ENCODE data around the gene ALDH3A1. TPM values are rescaled to one million over a fixed set of nuclear protein-coding genes. Genes with fewer than 3 reads are reported as not detected.
A peak's percentile ranks its signal among the peaks of the same experiment; 100 is the strongest.

Gene ALDH3A1
- total and polyA plus RNA-seq, 2 donors (not counting 3 experiments of a cell fraction or from before 2014, with no cell fraction given), result 0.11 to 1.2 TPM

GRCh38 chr17:19752216-19753050 lies 4.3 kb upstream of the ALDH3A1 start:
- Histone ChIP-seq H2AFZ (ENCODE audit: low read depth, low read length) (peak overlapping the region; percentile 23), H3K9me1 (replicated peaks; ENCODE audit: control insufficient read depth, extremely low read depth, insufficient read depth, low read length) (no peaks in the 10 kb centered on the region), H3K27ac (ENCODE audit: insufficient read depth, low read depth, low read length) (peak overlapping the region; percentile 94), H3K36me3 (ENCODE audit: control insufficient read depth in 2 of 2, extremely low read depth in 1 of 2, insufficient read depth in 2 of 2, low read length in 2 of 2) (no peaks in the 10 kb centered on the region), H3K4me2 (ENCODE audit: insufficient read depth, low read length) (no peak overlapping the region), H3K4me1 (ENCODE audit: control insufficient read depth, extremely low read depth, insufficient read depth, low read length) (peaks cover 18% of the 10 kb centered on the region), H3K27me3 (ENCODE audit: control insufficient read depth in 2 of 2, insufficient read depth in 2 of 2, low read length in 2 of 2) (no peaks in the 10 kb centered on the region), H3K9me3 (replicated peaks; ENCODE audit: control insufficient read depth, insufficient read depth, low read length) (no peaks in the 10 kb centered on the region), H4K20me1 (replicated peaks; ENCODE audit: control insufficient read depth, extremely low read depth, insufficient read depth, low read length) (no peaks in the 10 kb centered on the region), H3K9ac (replicated peaks; ENCODE audit: extremely low read depth, insufficient read depth, low read length) (peak overlapping the region; percentile 61), H3K4me3 (replicated peaks in 1 of 3; ENCODE audit: insufficient read depth in 1 of 3, low read depth in 1 of 3, low read length in 3 of 3) (no peak overlapping the region), H3K79me2 (ENCODE audit: control insufficient read depth, insufficient read depth, low read length) (no peaks in the 10 kb centered on the region)
- POLR2A ChIA-PET, result no interaction called here
- CTCF ChIA-PET, result interaction anchor here (1.5 to 8.4 kb wide), 4 partner anchors 9 to 390 kb away, joined by 3 to 72 read pairs (median 8); partner anchors contain the start of gene B9D1
- dilution Hi-C loops (cut with MboI; ENCODE audit: extremely low pct_ligation_motif_present, low sequenced_read_pairs), result no loop called here
- TF ChIP-seq EZH2 (IDR thresholded peaks at IDR 0.05; ENCODE audit: borderline replicate concordance, low read depth, low read length, severe bottlenecking), result no peak
- no peak for TF ChIP-seq FOS (IDR thresholded peaks at IDR 0.05; ENCODE audit: borderline replicate concordance, insufficient read depth, low read length)
- no peak for TF ChIP-seq POLR2A (IDR thresholded peaks at IDR 0.05; ENCODE audit: low read depth, low read length)
- no peak for TF ChIP-seq CTCF (IDR thresholded peaks at IDR 0.05; ENCODE audit: extremely low read depth in 1 of 2, insufficient read depth in 1 of 2, low read depth in 1 of 2, low read length in 2 of 2)
- no peak for TF ChIP-seq MYC (IDR thresholded peaks at IDR 0.05; ENCODE audit: low read depth, low read length)
- TF ChIP-seq GATA2 (IDR thresholded peaks at IDR 0.05; ENCODE audit: insufficient read depth, insufficient read length, low read depth, low read length), result no peak
- no peak for TF ChIP-seq JUN (IDR thresholded peaks at IDR 0.05; ENCODE audit: borderline replicate concordance, insufficient read depth, insufficient read length, low read depth)
- peak; percentile 37 for FAIRE-seq
- intact Hi-C loops (cut with micrococcal nuclease), result loop anchor here (2.0 kb wide), 1 partner anchor 104 kb away; the partner anchor contains the start of gene ALDH3A2
- BruUV-seq (replicated peaks), result TSS peak; percentile 94
- DNase-seq (ENCODE audit: low read depth, low spot score), result no peak

Data from endothelial cell of umbilical vein (primary cell).